K562 (cell line): ENCODE results near the gene ELAC2. TPM values are rescaled to one million over a fixed set of nuclear protein-coding genes. Genes with fewer than 3 reads are reported as not detected.
"Not testable (repeated sequence)": the region's sequence is repeated elsewhere in the genome, so short reads cannot be mapped to it uniquely, and the experiment has no call there.

ENCODE experiments used
- ATAC-seq: fragments of 200-7000 bp; cut with Tn5 transposase; 3 replicates; pipeline ENCODE4 v1.9.1; 2020; ENCODE audit warnings: moderate library complexity
- BruUV-seq: library from RNA; stranded (reverse); fragments of 400-500 nt; replicated peaks from 2 replicates; lab custom pipeline; 2021; lab: Mats Ljungman, UMichigan
- CTCF ChIA-PET: fragments of 300-600 bp; formaldehyde crosslinking; extraction: SDS; loops from one replicate; lab custom pipeline; 2021; ENCODE audit warnings: low intra/inter-chr PET ratio; lab: Yijun Ruan, JAX
- POLR2A ChIA-PET: fragments of 300-600, 350-650 bp; sonication (Branson Sonifier 250); formaldehyde crosslinking; extraction: SDS; loops from one replicate; lab custom pipeline; 2021; ENCODE audit warnings: antibody characterized with exemption, inconsistent platforms; lab: Yijun Ruan, JAX
- DNase-seq, 4 experiments: peaks; one replicate each; pipeline versions ENCODE4 v3.0.0 to v3.0.0-alpha.2; 2011 to 2018; ENCODE audit warnings: low spot score in 3 of 4, mixed read lengths in 3 of 4; ENCODE audit errors: extremely low read depth in 1 of 4
- FAIRE-seq: peaks from 2 replicates; lab custom pipeline; 2011; peaks lifted over from hg19 to GRCh38; lab: Jason Lieb, UNC
- H2AFZ ChIP-seq: 2 replicates; pipeline ENCODE4 v1.6.0; 2011; ENCODE audit warnings: low read depth, low read length, control low read depth, inconsistent platforms
- H3K27ac ChIP-seq: fragments of 200-600 bp; 3 replicates; pipeline ENCODE4 v1.8.0; 2011; ENCODE audit warnings: low read depth, mild to moderate bottlenecking, control low read depth, inconsistent platforms, low read length, moderate library complexity, mixed read lengths; ENCODE audit errors: extremely low read depth
- H3K27me3 ChIP-seq, 2 experiments: fragments of 300-600 bp in 1 of 2; 2 replicates in 1 of 2; 3 replicates in 1 of 2; pipeline versions ENCODE4 v1.6.0 to v1.8.0; 2011; ENCODE audit warnings: inconsistent platforms in 2 of 2, low read length in 2 of 2, mild to moderate bottlenecking in 1 of 2, mixed read lengths in 1 of 2, moderate library complexity in 1 of 2; ENCODE audit not compliant: control insufficient read depth in 2 of 2, insufficient read depth in 2 of 2
- H3K36me3 ChIP-seq: fragments of 300-600 bp; 3 replicates; pipeline ENCODE4 v1.8.0; 2011; ENCODE audit warnings: mild to moderate bottlenecking, low read length, inconsistent platforms; ENCODE audit not compliant: control insufficient read depth, insufficient read depth
- H3K4me1 ChIP-seq, 2 experiments: fragments of 200-600 bp in 1 of 2; replicated peaks in 1 of 2; 2 replicates in 1 of 2; 3 replicates in 1 of 2; pipeline versions ENCODE4 v1.5.1 to v1.8.0; 2011; ENCODE audit warnings: inconsistent platforms in 2 of 2, low read length in 2 of 2, mild to moderate bottlenecking in 1 of 2, mixed read lengths in 1 of 2, moderate library complexity in 1 of 2; ENCODE audit not compliant: control insufficient read depth in 2 of 2, insufficient read depth in 2 of 2
- H3K4me2 ChIP-seq: 2 replicates; pipeline ENCODE4 v1.6.1; 2011; ENCODE audit warnings: low read length, control low read depth, inconsistent platforms, mixed read lengths; ENCODE audit not compliant: insufficient read depth
- H3K4me3 ChIP-seq: fragments of 200-600 bp; sonication (generic), shearing (Covaris generic); 2 replicates; pipeline ENCODE4 v1.5.1; 2016; ENCODE audit warnings: control low read depth, inconsistent platforms
- H3K79me2 ChIP-seq: fragments of 200-600 bp; 3 replicates; pipeline ENCODE4 v1.8.0; 2011; ENCODE audit warnings: low read length, inconsistent platforms; ENCODE audit not compliant: control insufficient read depth, insufficient read depth
- H3K9ac ChIP-seq, 2 experiments: 2 replicates each; pipeline versions ENCODE4 v1.6.0 to v1.6.1; 2011; ENCODE audit warnings: low read depth in 2 of 2, low read length in 2 of 2, control low read depth in 1 of 2, inconsistent platforms in 1 of 2, mild to moderate bottlenecking in 1 of 2, mixed read lengths in 1 of 2; ENCODE audit not compliant: insufficient read depth in 1 of 2
- H3K9me1 ChIP-seq: one replicate; pipeline ENCODE4 v1.6.0; 2011; ENCODE audit warnings: inconsistent platforms, mild to moderate bottlenecking, low read length, moderate library complexity; ENCODE audit not compliant: control insufficient read depth, insufficient read depth
- H3K9me3 ChIP-seq: replicated peaks from 2 replicates; pipeline ENCODE4 v1.5.1; 2011; ENCODE audit warnings: low read depth, low read length, inconsistent platforms; ENCODE audit not compliant: control insufficient read depth, insufficient read depth
- H4K20me1 ChIP-seq: replicated peaks from 2 replicates; pipeline ENCODE4 v1.6.1; 2011; ENCODE audit warnings: low read length, inconsistent platforms, mixed read lengths; ENCODE audit not compliant: control insufficient read depth, insufficient read depth
- ASH1L ChIP-seq: fragments of 450-650 bp; IDR thresholded peaks from 2 replicates; pipeline ENCODE4 v1.6.1; 2018; ENCODE audit warnings: borderline replicate concordance, mild to moderate bottlenecking, low read depth; ENCODE audit not compliant: partially characterized antibody
- CHD2 ChIP-seq: IDR thresholded peaks from 2 replicates; pipeline ENCODE4 v1.6.1; 2011; ENCODE audit warnings: low read depth, low read length
- DDX20 ChIP-seq: fragments of 450-650 bp; IDR thresholded peaks from 2 replicates; pipeline ENCODE4 v1.6.1; 2016; ENCODE audit warnings: missing genetic modification characterization, low read depth, mild to moderate bottlenecking, missing compliant biosample characterization, moderate library complexity
- EZH2 ChIP-seq: IDR thresholded peaks from 2 replicates; pipeline ENCODE4 v1.6.1; 2012; ENCODE audit warnings: low read depth, mild to moderate bottlenecking, inconsistent platforms, low read length, borderline replicate concordance
- FOXA1 ChIP-seq: fragments of 450-650 bp; IDR thresholded peaks from 2 replicates; pipeline ENCODE4 v1.6.1; 2016; ENCODE audit warnings: mild to moderate bottlenecking, borderline replicate concordance
- MAFG ChIP-seq: fragments of 450-650 bp; conservative IDR thresholded peaks from 2 replicates; pipeline ENCODE4 v1.6.1; 2016; ENCODE audit warnings: missing genetic modification characterization, missing compliant biosample characterization
- MCM2 ChIP-seq: fragments of 450-650 bp; IDR thresholded peaks from 2 replicates; pipeline ENCODE4 v1.6.1; 2017; ENCODE audit warnings: low read depth, mild to moderate bottlenecking
- RBM34 ChIP-seq: fragments of 200-400 bp; formaldehyde crosslinking; IDR thresholded peaks from 2 replicates; pipeline ENCODE4 v1.6.1; 2018; ENCODE audit warnings: low read length, borderline replicate concordance; ENCODE audit not compliant: insufficient read depth
- RUNX1 ChIP-seq: sonication (generic); IDR thresholded peaks from 2 replicates; pipeline ENCODE4 v1.6.1; 2016; ENCODE audit warnings: antibody characterized with exemption, low read depth
- SMARCC2 ChIP-seq: fragments of 450-650 bp; IDR thresholded peaks from 2 replicates; pipeline ENCODE4 v1.6.1; 2017; ENCODE audit warnings: antibody characterized with exemption, moderate library complexity, mild to moderate bottlenecking, low read depth
- TAF15 ChIP-seq: fragments of 200-400 bp; formaldehyde crosslinking; IDR thresholded peaks from 2 replicates; pipeline ENCODE4 v1.6.1; 2017; ENCODE audit warnings: mild to moderate bottlenecking, low read depth, low read length, moderate library complexity
- TAL1 ChIP-seq: fragments of 450-650 bp; IDR thresholded peaks from 2 replicates; pipeline ENCODE4 v1.6.1; 2016; ENCODE audit warnings: mild to moderate bottlenecking
- ZC3H11A ChIP-seq: IDR thresholded peaks from 2 replicates; pipeline ENCODE4 v1.6.1; 2012; ENCODE audit warnings: low read depth, low read length, improper control_type of control experiment
- ZNF174 ChIP-seq: fragments of 250-450 bp; sonication (Bioruptor Pico); IDR thresholded peaks from 2 replicates; pipeline ENCODE4 v1.4.0; 2020; ENCODE audit warnings: mild to moderate bottlenecking
- ZNF239 ChIP-seq: fragments of 250-450 bp; sonication (Bioruptor Pico); IDR thresholded peaks from 2 replicates; pipeline ENCODE4 v1.4.0; 2020; ENCODE audit warnings: mild to moderate bottlenecking
- ZNF3 ChIP-seq: fragments of 250-450 bp; sonication (Bioruptor Pico); IDR thresholded peaks from 2 replicates; pipeline ENCODE4 v1.5.0; 2021; ENCODE audit warnings: mild to moderate bottlenecking, moderate library complexity
- WGBS: fragments of 100-300 bp; shearing (Covaris generic); methylation state at CpG from one replicate; pipeline ENCODE4 v1.1.6; 2016; ENCODE audit warnings: low coverage, mixed read lengths; ENCODE audit not compliant: insufficient coverage; ENCODE audit errors: missing lambda C conversion rate; 5-methylcytosine and 5-hydroxymethylcytosine counted together
- in situ Hi-C: fragments of 300-500 bp; cut with MboI; formaldehyde crosslinking; loops from 4 replicates; pipeline ENCODE4 v1.15.0; 2018; ENCODE audit warnings: inconsistent platforms, mixed read lengths
- intact Hi-C: fragments of 100-400 bp; cut with micrococcal nuclease; formaldehyde crosslinking; loops from 2 replicates; pipeline ENCODE4 v1.14.2; 2022
- polyA plus RNA-seq, 8 experiments: library from polyadenylated mRNA; depleted of rRNA in 4 of 8; stranded (reverse) in 5 of 8; unstranded in 3 of 8; fragments of >200 nt; fragmentation: Nextera tagmentation in 2 of 8; fragmentation: Illumina TruSeq in 1 of 8; extraction: Ambion mirVana in 2 of 8; extraction: Trizol in 1 of 8; gene quantifications; 2 replicates each; pipeline versions ENCODE4 v1.2.1 to v1.2.3, GENCODE V29; 2011 to 2014; ENCODE audit warnings: inconsistent platforms in 1 of 8, missing spikeins in 1 of 8
- total RNA-seq, 7 experiments: library from RNA; depleted of rRNA in 6 of 7; stranded (reverse); fragments of >200 nt in 6 of 7; fragmentation: Illumina TruSeq in 2 of 7; extraction: Trizol in 2 of 7; gene quantifications; 2 replicates each; pipeline versions ENCODE4 v1.2.1 to v1.2.3, GENCODE V29; 2011 to 2021; ENCODE audit warnings: low replicate concordance in 1 of 7
- TF ChIP-seq, protein P1 (sequence below): fragments of 250-450 bp; sonication (Bioruptor Pico); IDR thresholded peaks from 2 replicates; pipeline ENCODE4 v1.9.0; 2021; ENCODE audit warnings: mild to moderate bottlenecking
- TF ChIP-seq, protein P2 (sequence below), 3 experiments: IDR thresholded peaks in 2 of 3; conservative IDR thresholded peaks in 1 of 3; 2 replicates each; pipeline ENCODE4 v1.5.1; 2011 to 2012; ENCODE audit warnings: low read length in 3 of 3, mild to moderate bottlenecking in 3 of 3, control low read depth in 2 of 3, improper control_type of control experiment in 1 of 3, inconsistent platforms in 1 of 3, low read depth in 1 of 3, mixed read lengths in 1 of 3, moderate library complexity in 1 of 3; ENCODE audit not compliant: insufficient read depth in 2 of 3

Gene ELAC2
- total and polyA plus RNA-seq, 9 of the 15 experiments (the other 6 are each of a cell fraction or from before 2014, with no cell fraction given): 4.5 to 129 (median 70.6) TPM

DNA sequence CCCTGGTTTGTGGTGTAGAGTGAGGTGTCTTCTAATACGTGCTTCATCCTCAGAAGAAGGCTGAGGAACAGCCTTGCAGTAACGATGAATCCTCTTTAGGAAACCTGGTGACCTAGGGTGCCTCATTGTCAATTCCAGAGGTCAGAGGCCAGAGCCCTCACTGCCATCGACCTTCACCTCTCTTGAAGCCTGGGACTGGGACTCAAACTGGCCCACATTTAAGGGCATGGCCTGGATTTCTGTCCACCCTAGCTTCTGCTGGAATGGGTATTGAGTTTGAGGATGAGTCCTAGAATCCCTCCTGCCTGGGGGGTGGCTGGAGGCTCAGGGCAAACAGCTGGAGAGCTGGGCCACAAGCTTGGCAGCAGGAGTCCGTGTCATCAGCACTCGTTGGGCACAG is 38.6 kb downstream of the ELAC2 start:
- Histone ChIP-seq H4K20me1 (no peaks in the 10 kb centered on the region), H3K4me3 (no peak overlapping the region), H3K4me1 (peaks cover 0 to under 1% of the 10 kb centered on the region in 2 experiments; a peak in 1 of 5 replicates), H3K27ac (no peak overlapping the region), H3K9me3 (no peaks in the 10 kb centered on the region), H3K4me2 (no peak overlapping the region), H3K36me3 (no peaks in the 10 kb centered on the region), H3K79me2 (no peaks in the 10 kb centered on the region), H3K9me1 (no peaks in the 10 kb centered on the region), H3K9ac (no peak overlapping the region), H3K27me3 (peaks cover 2 to 27% of the 10 kb centered on the region in 2 experiments; a peak in 2 of 5 replicates), H2AFZ (no peak overlapping the region)
- FAIRE-seq: no peak
- ATAC-seq: no peak
- ChIA-PET CTCF (no interaction called here), POLR2A (no interaction called here)
- WGBS: 2% methylated on average over 5 of the region's 5 CpGs
- intact Hi-C loops (no loop called here), in situ Hi-C loops (no loop called here)
- TF ChIP-seq DDX20 (tag) (no peak), MCM2 (no peak), EZH2 (no peak), MAFG (tag) (no peak), FOXA1 (no peak), ZNF239 (CRISPR knock-in tag) (no peak), SMARCC2 (no peak), TAL1 (no peak), ASH1L (no peak), RBM34 (no peak), ZNF174 (no peak), RUNX1 (no peak), ZC3H11A (no peak), TAF15 (no peak), ZNF3 (CRISPR knock-in tag) (no peak), CHD2 (no peak)
- TF ChIP-seq, protein P1, sequence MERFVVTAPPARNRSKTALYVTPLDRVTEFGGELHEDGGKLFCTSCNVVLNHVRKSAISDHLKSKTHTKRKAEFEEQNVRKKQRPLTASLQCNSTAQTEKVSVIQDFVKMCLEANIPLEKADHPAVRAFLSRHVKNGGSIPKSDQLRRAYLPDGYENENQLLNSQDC (CRISPR knock-in tag): no peak
- TF ChIP-seq, protein P2, sequence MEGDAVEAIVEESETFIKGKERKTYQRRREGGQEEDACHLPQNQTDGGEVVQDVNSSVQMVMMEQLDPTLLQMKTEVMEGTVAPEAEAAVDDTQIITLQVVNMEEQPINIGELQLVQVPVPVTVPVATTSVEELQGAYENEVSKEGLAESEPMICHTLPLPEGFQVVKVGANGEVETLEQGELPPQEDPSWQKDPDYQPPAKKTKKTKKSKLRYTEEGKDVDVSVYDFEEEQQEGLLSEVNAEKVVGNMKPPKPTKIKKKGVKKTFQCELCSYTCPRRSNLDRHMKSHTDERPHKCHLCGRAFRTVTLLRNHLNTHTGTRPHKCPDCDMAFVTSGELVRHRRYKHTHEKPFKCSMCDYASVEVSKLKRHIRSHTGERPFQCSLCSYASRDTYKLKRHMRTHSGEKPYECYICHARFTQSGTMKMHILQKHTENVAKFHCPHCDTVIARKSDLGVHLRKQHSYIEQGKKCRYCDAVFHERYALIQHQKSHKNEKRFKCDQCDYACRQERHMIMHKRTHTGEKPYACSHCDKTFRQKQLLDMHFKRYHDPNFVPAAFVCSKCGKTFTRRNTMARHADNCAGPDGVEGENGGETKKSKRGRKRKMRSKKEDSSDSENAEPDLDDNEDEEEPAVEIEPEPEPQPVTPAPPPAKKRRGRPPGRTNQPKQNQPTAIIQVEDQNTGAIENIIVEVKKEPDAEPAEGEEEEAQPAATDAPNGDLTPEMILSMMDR (IDR thresholded peaks at IDR 0.05 in 2 of 3, conservative IDR thresholded peaks at IDR 0.05 in 1 of 3; ENCODE audit: insufficient read depth in 2 of 3, low read depth in 1 of 3, low read length in 3 of 3): no peak
- DNase-seq: no peak
- BruUV-seq: no TSS peak

DNA sequence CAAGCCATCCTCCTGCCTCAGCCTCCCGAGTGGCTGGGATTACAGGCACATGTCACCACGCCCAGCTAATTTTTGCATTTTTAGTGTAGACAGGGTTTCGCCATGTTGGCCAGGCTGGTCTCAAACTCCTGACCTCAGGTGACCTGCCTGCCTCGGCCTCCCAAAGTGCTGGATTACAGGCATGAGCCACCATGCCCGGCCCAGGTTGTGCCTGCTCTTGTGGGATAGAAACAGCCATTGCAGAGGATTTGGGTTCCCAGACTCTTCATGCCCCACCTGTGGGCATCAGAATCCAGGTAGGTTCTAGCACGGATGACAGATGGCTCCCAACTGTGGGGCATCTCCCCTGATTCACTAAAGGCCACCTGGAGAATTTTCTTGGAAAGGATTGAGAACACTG is 39.0 kb downstream of the ELAC2 start:
- BruUV-seq, FAIRE-seq, H2AFZ ChIP-seq, H4K20me1 ChIP-seq, H3K4me1 ChIP-seq, H3K9me3 ChIP-seq, intact Hi-C loops, DNase-seq, H3K4me3 ChIP-seq, H3K27ac ChIP-seq, POLR2A ChIA-PET, H3K36me3 ChIP-seq, H3K79me2 ChIP-seq, in situ Hi-C loops, CTCF ChIA-PET, H3K9ac ChIP-seq, ATAC-seq, H3K9me1 ChIP-seq, H3K4me2 ChIP-seq: not testable (repeated sequence)
- H3K27me3 ChIP-seq: peaks cover 3 to 31% of the 10 kb centered on the region in 2 experiments; a peak in 3 of 5 replicates
- 0% methylated on average over 2 of the region's 6 CpGs for WGBS
